ENCODE measurements around the gene SLF2.

GRCh38 chr10:100912013-100912604 lies 654 bp upstream of the SLF2 start:
- TF ChIP-seq POLR2AphosphoS5 (IDR thresholded peaks at IDR 0.05; ENCODE audit: low read depth, low read length) (no peak), SIN3A (IDR thresholded peaks at IDR 0.05; ENCODE audit: borderline replicate concordance, insufficient read depth, low read length) (no peak), REST (IDR thresholded peaks at IDR 0.05; ENCODE audit: insufficient read depth in 1 of 2, low read depth in 2 of 2, low read length in 2 of 2) (no peak), TAF1 (IDR thresholded peaks at IDR 0.05; ENCODE audit: borderline replicate concordance, insufficient read depth, low read length) (no peak)
